NCI-H446 (cell line): Measurements from ENCODE around the gene C10orf143.

ENCODE experiments used
- DNase-seq, 2 experiments: peaks; one replicate each; lab custom pipeline; 2025; lab: John Stamatoyannopoulos, UW

The C10orf143 gene

GRCh38 chr10:130014263-130015074 is 96.2 kb downstream of the C10orf143 start:
- no peak for DNase-seq
